IPS-20b (cell line): ENCODE results near the gene GPN1.

Experiments
- H3K27ac ChIP-seq: one replicate; pipeline ENCODE4 v1.5.1; 2013; ENCODE audit warnings: low read length
- H3K27me3 ChIP-seq: 2 replicates; pipeline ENCODE4 v1.6.1; 2013; ENCODE audit warnings: mild to moderate bottlenecking, low read length, inconsistent platforms; ENCODE audit not compliant: insufficient read depth
- H3K36me3 ChIP-seq: 2 replicates; pipeline ENCODE4 v1.6.1; 2013; ENCODE audit warnings: low read depth, mild to moderate bottlenecking, inconsistent platforms, low read length, moderate library complexity; ENCODE audit not compliant: insufficient read depth
- H3K4me1 ChIP-seq: 2 replicates; pipeline ENCODE4 v1.6.1; 2013; ENCODE audit warnings: mild to moderate bottlenecking, control low read depth, inconsistent platforms, low read length, moderate library complexity; ENCODE audit not compliant: insufficient read depth
- H3K4me3 ChIP-seq: 2 replicates; pipeline ENCODE4 v1.5.1; 2013; ENCODE audit warnings: mild to moderate bottlenecking, low read length, inconsistent platforms
- H3K9ac ChIP-seq: 2 replicates; pipeline ENCODE4 v1.6.1; 2013; ENCODE audit warnings: low read depth, mild to moderate bottlenecking, inconsistent platforms, low read length, moderate library complexity
- H3K9me3 ChIP-seq: 2 replicates; pipeline ENCODE4 v1.6.1; 2013; ENCODE audit warnings: mild to moderate bottlenecking, low read depth, low read length, inconsistent platforms; ENCODE audit not compliant: insufficient read depth

The GPN1 gene

GRCh38 chr2:27653397-27653796, 24.5 kb downstream of the GPN1 start:
- Histone ChIP-seq H3K27ac (no peak overlapping the region), H3K4me3 (no peak overlapping the region), H3K9ac (no peak overlapping the region), H3K9me3 (no peaks in the 10 kb centered on the region), H3K27me3 (no peaks in the 10 kb centered on the region), H3K4me1 (no peaks in the 10 kb centered on the region; the same call in 1 of the 2 replicates), H3K36me3 (peaks cover 95% of the 10 kb centered on the region)

- Histone ChIP-seq H3K9ac (no peak overlapping the region), H3K27ac (no peak overlapping the region), H3K4me3 (no peak overlapping the region), H3K27me3 (no peaks in the 10 kb centered on the region), H3K4me1 (no peaks in the 10 kb centered on the region; the same call in 1 of the 2 replicates), H3K36me3 (peaks cover 95% of the 10 kb centered on the region), H3K9me3 (no peaks in the 10 kb centered on the region)
Measured at GRCh38 chr2:27655155-27655951, 26.5 kb downstream of the GPN1 start.

- no peak overlapping the region for H3K27ac ChIP-seq
- no peak overlapping the region for H3K9ac ChIP-seq
- no peak overlapping the region for H3K4me3 ChIP-seq
- H3K27me3 ChIP-seq = no peaks in the 10 kb centered on the region
- peaks cover 61% of the 10 kb centered on the region for H3K36me3 ChIP-seq
- no peaks in the 10 kb centered on the region for H3K9me3 ChIP-seq
- H3K4me1 ChIP-seq = peaks cover 7% of the 10 kb centered on the region; the same call in 1 of the 2 replicates
Measured at GRCh38 chr2:27661371-27661770, 32.5 kb downstream of the GPN1 start.

GRCh38 chr2:27663285-27664153, 34.7 kb downstream of the GPN1 start, which contains the start of the genes SLC4A1AP and SUPT7L:
Gene SLC4A1AP, plus strand, starts transcription at chr2:27663889. Its CDS starts 26 bp downstream, at chr2:27663915.
Gene SUPT7L, minus strand, starts transcription at chr2:27663614. Its CDS starts 1,422 bp downstream, at chr2:27662192.
- Histone ChIP-seq H3K27me3 (no peaks in the 10 kb centered on the region), H3K27ac (peak within 1 kb of the TSS; percentile 33), H3K36me3 (peaks cover 51% of the 10 kb centered on the region), H3K4me3 (peak within 1 kb of the TSS; percentile 95), H3K9ac (peak within 1 kb of the TSS; percentile 81), H3K9me3 (no peaks in the 10 kb centered on the region), H3K4me1 (peaks cover 7% of the 10 kb centered on the region; the same call in 1 of the 2 replicates)

GRCh38 chr2:27664154-27664574, 35.3 kb downstream of the GPN1 start:
- peaks cover 51% of the 10 kb centered on the region for H3K36me3 ChIP-seq
- no peak overlapping the region for H3K27ac ChIP-seq
- H3K4me3 ChIP-seq = peak overlapping the region; percentile 95

GRCh38 chr2:27664622-27665363, 35.9 kb downstream of the GPN1 start:
- Histone ChIP-seq H3K9ac (peak overlapping the region; percentile 81), H3K27ac (no peak overlapping the region), H3K4me3 (peak overlapping the region; percentile 95), H3K36me3 (peaks cover 49% of the 10 kb centered on the region), H3K4me1 (peaks cover 7% of the 10 kb centered on the region; the same call in 1 of the 2 replicates), H3K9me3 (no peaks in the 10 kb centered on the region), H3K27me3 (no peaks in the 10 kb centered on the region)

More at GRCh38 chr2:27664154-27664574, 35.3 kb downstream of the GPN1 start:
- Histone ChIP-seq H3K9ac (peak overlapping the region; percentile 81), H3K9me3 (no peaks in the 10 kb centered on the region), H3K4me1 (peaks cover 7% of the 10 kb centered on the region; the same call in 1 of the 2 replicates), H3K27me3 (no peaks in the 10 kb centered on the region)

- peaks cover 6% of the 10 kb centered on the region; the same call in 1 of the 2 replicates for H3K4me1 ChIP-seq
- no peaks in the 10 kb centered on the region for H3K9me3 ChIP-seq
- H3K27me3 ChIP-seq = no peaks in the 10 kb centered on the region
- no peak overlapping the region for H3K27ac ChIP-seq
- no peak overlapping the region for H3K4me3 ChIP-seq
- no peak overlapping the region for H3K9ac ChIP-seq
- peaks cover 35% of the 10 kb centered on the region for H3K36me3 ChIP-seq
Measured at GRCh38 chr2:27667446-27667845, 38.6 kb downstream of the GPN1 start.

GRCh38 chr2:27671235-27671634, 42.4 kb downstream of the GPN1 start:
- Histone ChIP-seq H3K9ac (no peak overlapping the region), H3K27me3 (no peaks in the 10 kb centered on the region), H3K4me1 (no peaks in the 10 kb centered on the region), H3K4me3 (no peak overlapping the region), H3K9me3 (no peaks in the 10 kb centered on the region), H3K36me3 (peaks cover 51% of the 10 kb centered on the region), H3K27ac (no peak overlapping the region)

GRCh38 chr2:27672723-27673486, 44.1 kb downstream of the GPN1 start:
- Histone ChIP-seq H3K27me3 (no peaks in the 10 kb centered on the region), H3K4me1 (no peaks in the 10 kb centered on the region), H3K36me3 (peaks cover 56% of the 10 kb centered on the region), H3K9me3 (no peaks in the 10 kb centered on the region), H3K9ac (no peak overlapping the region), H3K27ac (no peak overlapping the region), H3K4me3 (no peak overlapping the region)

GRCh38 chr2:27680571-27680970, 51.7 kb downstream of the GPN1 start:
- no peaks in the 10 kb centered on the region for H3K27me3 ChIP-seq
- no peak overlapping the region for H3K27ac ChIP-seq
- H3K36me3 ChIP-seq = peaks cover 70% of the 10 kb centered on the region
- H3K4me3 ChIP-seq = no peak overlapping the region
- H3K9me3 ChIP-seq = no peaks in the 10 kb centered on the region
- H3K4me1 ChIP-seq = no peaks in the 10 kb centered on the region; the same call in 1 of the 2 replicates
- no peak overlapping the region for H3K9ac ChIP-seq
